DND-41 (cell line): ENCODE data around the gene EPHB2.

Experiments used
- ATAC-seq: fragments of 200-7000 bp; cut with Tn5 transposase; 3 replicates; pipeline ENCODE4 v1.9.1; 2021; ENCODE audit warnings: low read depth; ENCODE audit not compliant: insufficient read depth
- DNase-seq: peaks from one replicate; pipeline ENCODE4 v3.0.0-alpha.2; 2020
- H2AFZ ChIP-seq: 2 replicates; pipeline ENCODE4 v1.6.0; 2012; ENCODE audit warnings: low read depth, low read length
- H3K27ac ChIP-seq: 2 replicates; pipeline ENCODE4 v1.5.1; 2012; ENCODE audit warnings: low read length, inconsistent platforms
- H3K27me3 ChIP-seq: fragments of 200-600 bp; sonication (generic); 2 replicates; pipeline ENCODE4 v1.6.0; 2012; ENCODE audit warnings: low read length, mild to moderate bottlenecking, inconsistent platforms; ENCODE audit not compliant: insufficient read depth, poor library complexity
- H3K36me3 ChIP-seq: 2 replicates; pipeline ENCODE4 v1.5.1; 2012; ENCODE audit warnings: low read length, inconsistent platforms; ENCODE audit not compliant: insufficient read depth
- H3K4me1 ChIP-seq: 2 replicates; pipeline ENCODE4 v1.5.1; 2012; ENCODE audit warnings: mild to moderate bottlenecking, low read length; ENCODE audit not compliant: insufficient read depth
- H3K4me2 ChIP-seq: 2 replicates; pipeline ENCODE4 v1.6.0; 2012; ENCODE audit warnings: mild to moderate bottlenecking, moderate library complexity, low read length, inconsistent platforms; ENCODE audit not compliant: insufficient read depth
- H3K4me3 ChIP-seq, 2 experiments: fragments of 200-600 bp in 1 of 2; shearing (Covaris generic) in 1 of 2; 2 replicates each; pipeline ENCODE4 v1.5.1; 2012 to 2016; ENCODE audit warnings: inconsistent platforms in 2 of 2, low read length in 2 of 2, mild to moderate bottlenecking in 2 of 2, low read depth in 1 of 2, moderate library complexity in 1 of 2
- H3K79me2 ChIP-seq: 2 replicates; pipeline ENCODE4 v1.6.0; 2012; ENCODE audit warnings: low read length, inconsistent platforms; ENCODE audit not compliant: insufficient read depth
- H3K9ac ChIP-seq: 2 replicates; pipeline ENCODE4 v1.6.0; 2012; ENCODE audit warnings: low read depth, mild to moderate bottlenecking, inconsistent platforms, low read length, moderate library complexity
- H3K9me3 ChIP-seq: 2 replicates; pipeline ENCODE4 v1.5.1; 2012; ENCODE audit warnings: low read length, moderate library complexity, mild to moderate bottlenecking, inconsistent platforms; ENCODE audit not compliant: insufficient read depth, severe bottlenecking
- H4K20me1 ChIP-seq: 2 replicates; pipeline ENCODE4 v1.6.0; 2012; ENCODE audit warnings: low read length; ENCODE audit not compliant: insufficient read depth
- CTCF ChIP-seq: IDR thresholded peaks from 2 replicates; pipeline ENCODE4 v1.5.1; 2012; ENCODE audit warnings: borderline replicate concordance, low read length, moderate library complexity, mild to moderate bottlenecking; ENCODE audit not compliant: poor library complexity, severe bottlenecking; ENCODE audit errors: extremely low read depth
- EZH2 ChIP-seq: IDR thresholded peaks from 3 replicates; pipeline ENCODE4 v1.6.1; 2012; ENCODE audit warnings: borderline replicate concordance, low read depth, mild to moderate bottlenecking, moderate library complexity, low read length, inconsistent platforms; ENCODE audit not compliant: severe bottlenecking

Gene EPHB2

GRCh38 chr1:22806584-22806983 is 95.9 kb downstream of the EPHB2 start:
- Histone ChIP-seq H3K4me1 (no peaks in the 10 kb centered on the region), H3K9ac (no peak overlapping the region), H3K36me3 (no peaks in the 10 kb centered on the region), H2AFZ (no peak overlapping the region), H3K9me3 (no peaks in the 10 kb centered on the region), H3K4me2 (no peak overlapping the region), H4K20me1 (peaks cover 19% of the 10 kb centered on the region), H3K27me3 (peaks cover 6% of the 10 kb centered on the region), H3K4me3 (no peak overlapping the region), H3K79me2 (no peaks in the 10 kb centered on the region), H3K27ac (no peak overlapping the region)
- no peak for DNase-seq
- TF ChIP-seq CTCF (no peak), EZH2 (no peak)
- no peak for ATAC-seq

- no peak overlapping the region for H3K4me2 ChIP-seq
- no peak overlapping the region for H2AFZ ChIP-seq
- peaks cover 19% of the 10 kb centered on the region for H4K20me1 ChIP-seq
- no peak overlapping the region for H3K27ac ChIP-seq
- H3K79me2 ChIP-seq, result no peaks in the 10 kb centered on the region
- no peaks in the 10 kb centered on the region for H3K4me1 ChIP-seq
- TF ChIP-seq CTCF, result no peak
- no peaks in the 10 kb centered on the region for H3K9me3 ChIP-seq
- DNase-seq (no peak), ATAC-seq (no peak)
- H3K27me3 ChIP-seq, result peaks cover 6% of the 10 kb centered on the region
- no peak overlapping the region for H3K9ac ChIP-seq
- H3K36me3 ChIP-seq, result no peaks in the 10 kb centered on the region
- H3K4me3 ChIP-seq, result no peak overlapping the region
Observed at GRCh38 chr1:22807340-22807739, 96.7 kb downstream of the EPHB2 start.

DNA sequence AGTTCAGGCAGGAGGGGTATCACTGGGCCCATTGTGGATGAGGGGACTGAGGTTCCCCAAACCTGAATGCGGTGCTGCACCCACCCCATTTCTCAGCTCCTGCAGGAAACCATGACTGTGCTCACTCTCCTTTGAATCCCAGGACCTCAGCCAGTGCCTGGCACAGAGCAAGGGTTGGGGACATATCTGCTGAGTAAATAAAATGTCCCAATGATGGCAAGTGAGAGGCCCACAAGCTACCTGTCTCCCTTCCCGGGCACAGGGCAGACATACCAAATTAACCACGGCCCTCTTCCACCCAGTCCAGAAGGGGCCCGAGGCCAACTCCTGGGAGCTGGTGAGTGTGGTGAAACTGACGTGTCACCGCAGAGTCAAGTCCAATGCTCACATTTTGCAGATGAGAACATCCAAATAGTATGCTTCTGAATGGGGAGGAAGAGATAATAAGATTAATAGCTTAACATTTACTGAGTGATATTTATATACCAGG is 97.6 kb downstream of the EPHB2 start:
- Histone ChIP-seq H3K27ac (no peak overlapping the region), H4K20me1 (peaks cover 14% of the 10 kb centered on the region), H3K79me2 (no peaks in the 10 kb centered on the region), H3K27me3 (peaks cover 6% of the 10 kb centered on the region), H2AFZ (no peak overlapping the region), H3K36me3 (no peaks in the 10 kb centered on the region), H3K4me3 (no peak overlapping the region), H3K4me1 (no peaks in the 10 kb centered on the region), H3K9ac (no peak overlapping the region), H3K9me3 (no peaks in the 10 kb centered on the region), H3K4me2 (no peak overlapping the region)
- no peak for DNase-seq
- TF ChIP-seq CTCF (no peak), EZH2 (no peak)
- no peak for ATAC-seq
